Measurements from ENCODE around the gene SRRM3. TPM values are rescaled to one million over a fixed set of nuclear protein-coding genes. Genes with fewer than 3 reads are reported as not detected.
"Not testable (repeated sequence)": the region's sequence is repeated elsewhere in the genome, so short reads cannot be mapped to it uniquely, and the experiment has no call there.

The SRRM3 gene
- total RNA-seq, 1 donor from 2014 or later, result 4.0 TPM

- no peak for DNase-seq (ENCODE audit: extremely low spot score, unreplicated experiment)
- no peaks in the 10 kb centered on the region for H3K4me1 Mint-ChIP-seq (ENCODE audit: unreplicated experiment)
- H3K27ac Mint-ChIP-seq, result no peak overlapping the region
- no peak overlapping the region for H3K4me3 Mint-ChIP-seq
- H3K27me3 Mint-ChIP-seq, result peaks cover 49% of the 10 kb centered on the region
- no peaks in the 10 kb centered on the region for H3K9me3 Mint-ChIP-seq
- H3K36me3 Mint-ChIP-seq, result no peaks in the 10 kb centered on the region
- TF ChIP-seq, protein P1, sequence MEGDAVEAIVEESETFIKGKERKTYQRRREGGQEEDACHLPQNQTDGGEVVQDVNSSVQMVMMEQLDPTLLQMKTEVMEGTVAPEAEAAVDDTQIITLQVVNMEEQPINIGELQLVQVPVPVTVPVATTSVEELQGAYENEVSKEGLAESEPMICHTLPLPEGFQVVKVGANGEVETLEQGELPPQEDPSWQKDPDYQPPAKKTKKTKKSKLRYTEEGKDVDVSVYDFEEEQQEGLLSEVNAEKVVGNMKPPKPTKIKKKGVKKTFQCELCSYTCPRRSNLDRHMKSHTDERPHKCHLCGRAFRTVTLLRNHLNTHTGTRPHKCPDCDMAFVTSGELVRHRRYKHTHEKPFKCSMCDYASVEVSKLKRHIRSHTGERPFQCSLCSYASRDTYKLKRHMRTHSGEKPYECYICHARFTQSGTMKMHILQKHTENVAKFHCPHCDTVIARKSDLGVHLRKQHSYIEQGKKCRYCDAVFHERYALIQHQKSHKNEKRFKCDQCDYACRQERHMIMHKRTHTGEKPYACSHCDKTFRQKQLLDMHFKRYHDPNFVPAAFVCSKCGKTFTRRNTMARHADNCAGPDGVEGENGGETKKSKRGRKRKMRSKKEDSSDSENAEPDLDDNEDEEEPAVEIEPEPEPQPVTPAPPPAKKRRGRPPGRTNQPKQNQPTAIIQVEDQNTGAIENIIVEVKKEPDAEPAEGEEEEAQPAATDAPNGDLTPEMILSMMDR (conservative IDR thresholded peaks at IDR 0.05), result no peak
Measured at GRCh38 chr7:76224695-76225094, 23.0 kb downstream of the SRRM3 start.

- no peak for DNase-seq (ENCODE audit: extremely low spot score, unreplicated experiment)
- Mint-ChIP-seq H3K4me3 (no peak overlapping the region), H3K27ac (no peak overlapping the region), H3K4me1 (ENCODE audit: unreplicated experiment) (no peaks in the 10 kb centered on the region), H3K27me3 (peaks cover 54% of the 10 kb centered on the region), H3K9me3 (no peaks in the 10 kb centered on the region), H3K36me3 (no peaks in the 10 kb centered on the region)
- TF ChIP-seq, protein P1 (conservative IDR thresholded peaks at IDR 0.05), result no peak
Measured at GRCh38 chr7:76225379-76225778, 23.7 kb downstream of the SRRM3 start.

DNA sequence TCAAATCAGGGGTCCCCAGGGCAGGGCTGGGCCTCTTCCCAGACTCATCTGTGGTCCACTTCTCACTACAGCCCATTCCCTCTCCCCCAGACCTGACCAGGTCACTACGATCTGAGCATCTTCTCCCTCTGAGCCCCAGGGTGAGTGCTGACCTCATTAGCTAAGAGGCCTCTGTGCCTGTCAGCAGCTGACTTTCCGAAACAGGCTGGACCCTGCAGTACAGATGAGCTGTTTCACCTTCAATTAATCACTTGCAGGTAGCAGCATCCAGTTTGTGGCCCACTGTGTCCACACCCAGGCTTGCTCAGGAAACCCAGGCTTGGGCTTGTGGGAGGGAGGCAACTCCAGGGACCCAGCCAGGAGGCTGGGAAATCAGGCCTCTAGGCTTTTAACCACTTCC lies 24.3 kb downstream of the SRRM3 start:
- TF ChIP-seq, protein P1 (conservative IDR thresholded peaks at IDR 0.05), result no peak
- H3K9me3 Mint-ChIP-seq, result no peaks in the 10 kb centered on the region
- no peak for DNase-seq (ENCODE audit: extremely low spot score, unreplicated experiment)
- no peak overlapping the region for H3K4me3 Mint-ChIP-seq
- H3K4me1 Mint-ChIP-seq (ENCODE audit: unreplicated experiment), result no peaks in the 10 kb centered on the region
- peaks cover 57% of the 10 kb centered on the region for H3K27me3 Mint-ChIP-seq
- no peak overlapping the region for H3K27ac Mint-ChIP-seq
- H3K36me3 Mint-ChIP-seq, result no peaks in the 10 kb centered on the region

DNA sequence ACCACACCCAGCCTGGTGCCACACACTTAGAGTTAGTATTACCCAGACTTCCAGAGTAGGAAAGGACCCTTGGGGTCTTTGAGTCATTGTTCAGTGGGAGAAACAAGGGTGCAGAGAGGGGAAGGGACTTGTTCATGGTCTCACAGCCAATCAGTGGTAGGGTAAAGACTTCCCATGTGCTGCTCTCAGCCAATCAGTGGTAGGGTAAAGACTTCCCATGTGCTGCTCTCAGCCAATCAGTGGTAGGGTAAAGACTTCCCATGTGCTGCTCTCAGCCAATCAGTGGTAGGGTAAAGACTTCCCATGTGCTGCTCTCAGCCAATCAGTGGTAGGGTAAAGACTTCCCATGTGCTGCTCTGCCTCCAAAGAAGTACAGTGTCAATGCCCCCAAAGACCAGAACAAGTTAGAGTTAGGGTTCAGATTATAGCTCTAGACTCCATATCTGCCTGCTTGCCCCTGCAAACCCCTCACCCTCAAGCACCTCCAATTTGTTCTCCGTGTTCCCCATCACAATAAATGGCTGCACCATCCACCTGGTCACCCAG lies 25.3 kb downstream of the SRRM3 start:
- not testable (repeated sequence) for H3K4me1 Mint-ChIP-seq (ENCODE audit: unreplicated experiment); DNase-seq (ENCODE audit: extremely low spot score, unreplicated experiment); H3K4me3 Mint-ChIP-seq; H3K36me3 Mint-ChIP-seq; H3K9me3 Mint-ChIP-seq; H3K27ac Mint-ChIP-seq
- peaks cover 60% of the 10 kb centered on the region for H3K27me3 Mint-ChIP-seq

GRCh38 chr7:76230214-76230613 lies 28.5 kb downstream of the SRRM3 start:
- Mint-ChIP-seq H3K36me3 (no peaks in the 10 kb centered on the region), H3K4me1 (ENCODE audit: unreplicated experiment) (peaks cover under 1% of the 10 kb centered on the region), H3K27ac (no peak overlapping the region), H3K27me3 (peaks cover 61% of the 10 kb centered on the region), H3K4me3 (no peak overlapping the region), H3K9me3 (no peaks in the 10 kb centered on the region)
- TF ChIP-seq, protein P1 (conservative IDR thresholded peaks at IDR 0.05), result no peak
- no peak for DNase-seq (ENCODE audit: extremely low spot score, unreplicated experiment)

- peaks cover 4% of the 10 kb centered on the region for H3K4me1 Mint-ChIP-seq (ENCODE audit: unreplicated experiment)
- H3K36me3 Mint-ChIP-seq, result no peaks in the 10 kb centered on the region
- no peak overlapping the region for H3K27ac Mint-ChIP-seq
- H3K4me3 Mint-ChIP-seq, result no peak overlapping the region
- no peak for DNase-seq (ENCODE audit: extremely low spot score, unreplicated experiment)
- H3K27me3 Mint-ChIP-seq, result peaks cover 60% of the 10 kb centered on the region
- no peaks in the 10 kb centered on the region for H3K9me3 Mint-ChIP-seq
- TF ChIP-seq, protein P1 (conservative IDR thresholded peaks at IDR 0.05), result no peak
Measured at GRCh38 chr7:76231071-76231470, 29.4 kb downstream of the SRRM3 start.
